IPS-18a (cell line): ENCODE results near the gene GIMAP4.
"Not testable (repeated sequence)": the region's sequence is repeated elsewhere in the genome, so short reads cannot be mapped to it uniquely, and the experiment has no call there.

ENCODE experiments used
- H3K27ac ChIP-seq: one replicate; pipeline ENCODE4 v1.5.1; 2013; ENCODE audit warnings: low read length
- H3K27me3 ChIP-seq: one replicate; pipeline ENCODE4 v1.6.1; 2013; ENCODE audit warnings: mild to moderate bottlenecking, low read length; ENCODE audit not compliant: control insufficient read depth, insufficient read depth
- H3K36me3 ChIP-seq: one replicate; pipeline ENCODE4 v1.6.1; 2013; ENCODE audit warnings: low read depth, low read length; ENCODE audit not compliant: control insufficient read depth
- H3K4me1 ChIP-seq: one replicate; pipeline ENCODE4 v1.6.1; 2013; ENCODE audit warnings: low read depth, low read length; ENCODE audit not compliant: control insufficient read depth
- H3K4me3 ChIP-seq: one replicate; pipeline ENCODE4 v1.5.1; 2013; ENCODE audit warnings: low read length
- H3K9ac ChIP-seq: one replicate; pipeline ENCODE4 v1.6.1; 2013; ENCODE audit warnings: mild to moderate bottlenecking, low read length, moderate library complexity
- H3K9me3 ChIP-seq: one replicate; pipeline ENCODE4 v1.6.1; 2013; ENCODE audit warnings: low read depth, low read length; ENCODE audit not compliant: control insufficient read depth

GIMAP4 gene

GRCh38 chr7:150585199-150585598, 18.0 kb downstream of the GIMAP4 start:
- Histone ChIP-seq H3K4me1 (no peaks in the 10 kb centered on the region), H3K4me3 (no peak overlapping the region), H3K9ac (no peak overlapping the region), H3K27ac (no peak overlapping the region), H3K36me3 (no peaks in the 10 kb centered on the region), H3K9me3 (peaks cover 5% of the 10 kb centered on the region), H3K27me3 (no peaks in the 10 kb centered on the region)

- H3K9ac ChIP-seq = no peak overlapping the region
- no peaks in the 10 kb centered on the region for H3K36me3 ChIP-seq
- no peaks in the 10 kb centered on the region for H3K27me3 ChIP-seq
- no peaks in the 10 kb centered on the region for H3K9me3 ChIP-seq
- no peak overlapping the region for H3K27ac ChIP-seq
- H3K4me3 ChIP-seq = no peak overlapping the region
- no peaks in the 10 kb centered on the region for H3K4me1 ChIP-seq
Measured at GRCh38 chr7:150586068-150586784, 19.0 kb downstream of the GIMAP4 start.

- Histone ChIP-seq H3K27ac (no peak overlapping the region), H3K9ac (no peak overlapping the region), H3K36me3 (no peaks in the 10 kb centered on the region), H3K4me1 (no peaks in the 10 kb centered on the region), H3K4me3 (no peak overlapping the region), H3K9me3 (no peaks in the 10 kb centered on the region), H3K27me3 (no peaks in the 10 kb centered on the region)
Measured at GRCh38 chr7:150586785-150587152, 19.6 kb downstream of the GIMAP4 start.

- no peaks in the 10 kb centered on the region for H3K9me3 ChIP-seq
- H3K4me3 ChIP-seq = no peak overlapping the region
- H3K4me1 ChIP-seq = no peaks in the 10 kb centered on the region
Measured at GRCh38 chr7:150587551-150587950, 20.4 kb downstream of the GIMAP4 start.

DNA sequence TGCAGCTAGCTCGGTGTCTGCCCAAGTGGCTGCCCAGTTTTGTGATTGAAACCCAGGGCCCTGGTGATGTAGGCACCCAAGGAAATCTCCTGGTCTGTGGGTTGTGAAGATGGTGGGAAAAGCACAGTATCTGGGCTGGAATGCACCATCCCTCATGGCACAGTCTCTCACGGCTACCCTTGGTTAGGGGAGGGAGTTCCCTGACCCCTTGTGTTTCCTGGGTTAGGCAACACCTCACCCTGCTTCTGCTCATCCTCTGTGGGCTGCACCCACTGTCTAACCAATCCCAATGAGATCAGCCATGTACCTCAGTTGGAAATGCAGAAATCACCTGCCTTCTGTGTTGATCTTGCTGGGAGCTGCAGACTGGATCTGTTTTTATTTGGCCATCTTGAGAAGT, 27.6 kb downstream of the GIMAP4 start:
- Histone ChIP-seq H3K9ac (no peak overlapping the region), H3K4me1 (no peaks in the 10 kb centered on the region), H3K27ac (no peak overlapping the region), H3K36me3 (no peaks in the 10 kb centered on the region), H3K27me3 (no peaks in the 10 kb centered on the region), H3K4me3 (no peak overlapping the region), H3K9me3 (peaks cover 7% of the 10 kb centered on the region)

More at GRCh38 chr7:150587551-150587950, 20.4 kb downstream of the GIMAP4 start:
- H3K27me3 ChIP-seq = no peaks in the 10 kb centered on the region
- H3K36me3 ChIP-seq = no peaks in the 10 kb centered on the region
- no peak overlapping the region for H3K27ac ChIP-seq
- no peak overlapping the region for H3K9ac ChIP-seq

- Histone ChIP-seq H3K9ac (no peak overlapping the region), H3K9me3 (peaks cover 7% of the 10 kb centered on the region), H3K4me1 (no peaks in the 10 kb centered on the region), H3K36me3 (no peaks in the 10 kb centered on the region), H3K27me3 (no peaks in the 10 kb centered on the region), H3K27ac (no peak overlapping the region), H3K4me3 (no peak overlapping the region)
Measured at GRCh38 chr7:150595361-150595760, 28.2 kb downstream of the GIMAP4 start.

- H3K9me3 ChIP-seq, H3K27me3 ChIP-seq, H3K4me1 ChIP-seq, H3K4me3 ChIP-seq, H3K36me3 ChIP-seq, H3K9ac ChIP-seq, H3K27ac ChIP-seq: not testable (repeated sequence)
Measured at GRCh38 chr7:150603600-150603999, 36.4 kb downstream of the GIMAP4 start.

GRCh38 chr7:150610233-150610632, 43.0 kb downstream of the GIMAP4 start:
- Histone ChIP-seq H3K4me1 (no peaks in the 10 kb centered on the region), H3K9me3 (no peaks in the 10 kb centered on the region), H3K4me3 (no peak overlapping the region), H3K27ac (no peak overlapping the region), H3K9ac (no peak overlapping the region), H3K36me3 (no peaks in the 10 kb centered on the region), H3K27me3 (no peaks in the 10 kb centered on the region)

DNA sequence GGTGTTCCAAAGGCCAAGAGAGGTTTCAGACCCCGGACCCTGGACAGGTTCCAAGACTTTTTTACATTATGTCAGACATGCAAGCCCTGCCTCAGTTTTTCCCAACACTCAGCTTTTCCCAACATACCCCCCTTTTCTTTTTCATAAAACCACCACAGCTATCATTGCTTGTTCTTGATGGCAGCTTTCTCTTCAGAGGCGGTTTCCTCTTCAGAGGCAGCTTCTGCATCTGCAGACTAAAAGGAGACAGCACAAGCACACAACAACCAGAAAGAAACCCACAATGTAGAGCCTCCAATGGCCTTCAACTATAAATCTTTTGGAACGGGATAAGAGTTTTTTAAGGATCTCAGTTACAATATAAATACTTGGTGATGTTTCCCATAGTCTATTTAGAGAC, 45.7 kb downstream of the GIMAP4 start:
- Histone ChIP-seq H3K4me1 (no peaks in the 10 kb centered on the region), H3K27me3 (no peaks in the 10 kb centered on the region), H3K9ac (no peak overlapping the region), H3K9me3 (no peaks in the 10 kb centered on the region), H3K36me3 (no peaks in the 10 kb centered on the region), H3K4me3 (no peak overlapping the region), H3K27ac (no peak overlapping the region)

DNA sequence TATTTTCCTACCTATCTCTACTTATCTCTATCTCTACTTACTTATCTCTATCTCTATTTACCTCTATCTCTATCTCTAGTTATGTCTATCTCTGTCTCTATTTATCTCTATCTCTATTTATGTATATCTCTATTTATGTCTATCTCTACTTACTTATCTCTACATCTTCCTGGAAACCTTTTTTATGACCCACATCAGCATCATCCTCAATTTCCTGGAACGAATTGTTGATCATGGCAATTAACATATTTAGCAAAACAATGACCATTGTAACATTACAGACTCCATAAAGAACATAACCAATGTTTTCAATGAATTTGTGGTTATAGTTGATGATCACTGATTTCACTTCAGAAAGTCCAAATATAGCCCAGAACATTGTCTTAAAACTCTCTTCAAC, 46.7 kb downstream of the GIMAP4 start:
- no peaks in the 10 kb centered on the region for H3K27me3 ChIP-seq
- no peak overlapping the region for H3K27ac ChIP-seq
- H3K4me3 ChIP-seq = no peak overlapping the region
- no peak overlapping the region for H3K9ac ChIP-seq
- no peaks in the 10 kb centered on the region for H3K36me3 ChIP-seq
- H3K4me1 ChIP-seq = no peaks in the 10 kb centered on the region
- H3K9me3 ChIP-seq = no peaks in the 10 kb centered on the region

DNA sequence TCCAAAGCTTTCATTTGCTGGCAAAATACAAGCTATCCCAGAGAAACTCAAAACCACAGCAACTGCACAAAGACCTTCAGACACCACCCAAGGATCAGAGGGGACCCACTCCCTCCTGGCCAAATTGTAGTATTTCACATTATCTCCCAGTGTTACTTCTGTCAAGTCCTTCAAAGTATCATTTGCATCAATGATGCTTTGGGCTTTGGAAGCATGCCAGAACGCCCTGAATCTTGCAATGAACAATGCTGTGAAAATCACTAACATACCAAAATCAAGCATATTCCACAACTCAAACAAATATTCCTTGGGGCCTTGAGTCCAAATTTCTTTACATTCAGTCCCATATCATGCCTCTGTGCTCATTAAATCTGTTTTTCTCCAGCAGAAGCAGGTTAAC, 47.2 kb downstream of the GIMAP4 start:
- H3K9me3 ChIP-seq, H3K27ac ChIP-seq, H3K36me3 ChIP-seq, H3K27me3 ChIP-seq, H3K9ac ChIP-seq, H3K4me3 ChIP-seq, H3K4me1 ChIP-seq: not testable (repeated sequence)

DNA sequence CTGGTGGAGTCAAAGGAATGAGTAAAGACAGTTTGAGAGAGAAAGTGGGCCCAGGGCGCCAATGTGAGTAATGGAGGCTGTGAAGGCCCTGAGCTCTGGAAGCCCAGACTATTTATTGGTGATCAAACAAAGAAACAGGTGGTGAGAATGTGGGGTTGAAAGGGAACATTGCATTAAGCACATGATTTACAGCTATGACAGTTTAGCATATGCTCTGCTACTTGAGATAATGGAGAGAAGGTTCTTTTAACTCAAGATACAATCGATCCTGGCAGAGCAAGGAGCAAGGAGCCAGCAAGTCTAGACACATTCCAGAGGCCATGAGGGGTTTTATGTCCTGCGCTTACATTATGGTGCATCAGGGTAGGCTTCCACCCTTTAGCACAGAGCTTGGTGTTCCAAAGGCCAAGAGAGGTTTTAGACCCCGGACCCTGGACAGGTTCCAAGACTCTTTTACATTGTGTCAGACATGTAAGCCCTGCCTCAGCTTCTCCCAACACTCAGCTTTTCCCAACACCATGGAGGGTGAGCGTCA, 48.1 kb downstream of the GIMAP4 start:
- not testable (repeated sequence) for H3K27me3 ChIP-seq, H3K4me1 ChIP-seq, H3K9ac ChIP-seq, H3K27ac ChIP-seq, H3K36me3 ChIP-seq, H3K9me3 ChIP-seq, H3K4me3 ChIP-seq
